Measurements from ENCODE around the gene UBAC2.

UBAC2 gene, protein sequence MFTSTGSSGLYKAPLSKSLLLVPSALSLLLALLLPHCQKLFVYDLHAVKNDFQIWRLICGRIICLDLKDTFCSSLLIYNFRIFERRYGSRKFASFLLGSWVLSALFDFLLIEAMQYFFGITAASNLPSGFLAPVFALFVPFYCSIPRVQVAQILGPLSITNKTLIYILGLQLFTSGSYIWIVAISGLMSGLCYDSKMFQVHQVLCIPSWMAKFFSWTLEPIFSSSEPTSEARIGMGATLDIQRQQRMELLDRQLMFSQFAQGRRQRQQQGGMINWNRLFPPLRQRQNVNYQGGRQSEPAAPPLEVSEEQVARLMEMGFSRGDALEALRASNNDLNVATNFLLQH

DNA sequence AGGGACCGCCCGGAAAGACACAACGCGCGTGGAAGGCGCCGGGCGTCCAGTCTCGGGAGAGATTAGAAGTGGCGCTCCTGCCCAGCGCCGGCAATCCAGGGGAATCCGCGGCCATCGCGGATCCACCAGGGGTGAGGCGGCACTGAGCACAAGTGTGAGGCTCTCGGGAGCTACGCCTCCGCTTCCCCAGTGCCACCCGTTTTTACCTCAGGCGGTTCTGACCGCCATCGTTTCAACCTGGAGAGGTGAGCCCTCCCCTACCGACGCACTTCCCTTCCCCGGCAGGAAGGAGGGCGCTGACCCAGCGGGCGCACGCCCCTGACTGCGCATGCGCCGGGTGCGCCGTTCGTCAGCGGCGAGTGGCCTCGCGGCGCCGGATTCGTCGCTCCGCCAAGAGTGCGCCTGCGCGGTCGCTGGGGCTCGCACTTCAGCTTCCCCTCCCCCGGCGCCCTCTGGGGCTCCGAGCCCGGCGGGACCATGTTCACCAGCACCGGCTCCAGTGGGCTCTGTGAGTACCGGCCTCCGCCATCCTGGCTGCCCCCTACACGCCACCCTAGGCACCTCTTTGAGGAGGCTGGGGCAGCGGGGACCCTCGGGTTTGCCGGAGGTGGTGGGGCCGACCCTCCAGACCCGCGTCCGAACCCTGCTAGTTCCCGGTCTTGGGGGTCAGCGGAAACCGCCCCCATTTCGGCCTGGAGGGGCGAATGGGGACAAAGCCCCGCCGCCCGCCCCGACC is at the start of gene UBAC2:
UBAC2 (plus strand) TSS at position 423 of the 736 bp plus-strand sequence; CDS start at position 478, 55 bp downstream.
- DNase-seq: peak; percentile 95

DNA sequence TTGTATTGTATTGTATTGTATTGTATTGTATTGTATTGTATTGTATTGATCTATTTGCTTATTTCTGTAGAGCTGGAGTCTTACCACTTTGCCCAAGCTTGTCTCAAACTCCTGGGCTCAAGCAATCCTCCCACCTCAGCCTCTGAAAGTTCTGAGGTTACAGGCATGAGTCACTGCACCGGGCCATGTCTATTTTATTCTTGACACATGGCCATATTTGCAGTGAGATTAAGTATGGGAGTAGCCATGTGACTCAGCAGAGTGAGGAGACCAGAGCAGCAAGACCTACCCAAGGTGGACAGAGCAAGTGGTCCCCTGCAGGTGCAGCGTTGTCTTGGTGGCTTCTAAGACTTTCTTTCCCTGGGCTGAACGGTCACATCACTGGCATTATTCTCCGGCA is 49.1 kb upstream of the UBAC2 start:
- no peak for DNase-seq

DNA sequence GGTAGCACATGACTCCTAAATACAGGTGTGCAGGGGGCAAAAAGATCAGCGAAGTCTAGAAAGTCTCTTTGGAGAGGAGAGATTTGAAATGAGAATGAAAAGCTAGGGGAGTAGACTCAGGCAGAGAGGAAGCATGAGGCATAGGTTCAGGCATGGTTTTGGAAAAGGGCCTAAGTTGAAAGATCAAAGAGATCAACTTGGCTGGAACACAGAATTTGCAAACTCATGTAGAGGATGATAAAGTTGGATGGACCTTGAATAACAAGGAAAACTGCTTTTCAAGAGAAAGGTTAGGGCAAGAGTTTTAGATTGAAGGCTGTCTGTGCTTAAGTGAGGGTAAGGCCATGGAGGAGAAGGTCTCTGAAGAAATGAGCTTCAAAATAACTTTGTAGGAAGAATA is 47.4 kb upstream of the UBAC2 start:
- no peak for DNase-seq

DNA sequence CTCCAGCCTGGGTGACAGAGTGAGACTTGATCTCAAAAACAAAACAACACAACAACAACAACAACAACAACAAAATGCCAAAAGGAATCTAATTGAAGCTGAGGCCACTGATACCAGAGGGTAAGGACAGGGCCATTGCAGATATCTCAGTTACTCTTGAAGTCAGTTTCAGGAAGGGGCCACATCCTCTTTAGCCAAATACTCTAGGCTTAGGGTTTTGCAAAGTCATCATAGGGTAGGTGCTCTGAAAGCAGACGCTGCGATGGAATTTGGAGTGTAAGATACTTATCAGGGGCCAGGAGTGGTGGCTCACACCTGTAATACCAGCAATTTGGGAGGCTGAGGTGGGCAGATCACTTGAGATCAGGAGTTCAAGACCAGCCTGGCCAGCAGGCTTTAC is 46.6 kb upstream of the UBAC2 start:
- DNase-seq: no peak

DNA sequence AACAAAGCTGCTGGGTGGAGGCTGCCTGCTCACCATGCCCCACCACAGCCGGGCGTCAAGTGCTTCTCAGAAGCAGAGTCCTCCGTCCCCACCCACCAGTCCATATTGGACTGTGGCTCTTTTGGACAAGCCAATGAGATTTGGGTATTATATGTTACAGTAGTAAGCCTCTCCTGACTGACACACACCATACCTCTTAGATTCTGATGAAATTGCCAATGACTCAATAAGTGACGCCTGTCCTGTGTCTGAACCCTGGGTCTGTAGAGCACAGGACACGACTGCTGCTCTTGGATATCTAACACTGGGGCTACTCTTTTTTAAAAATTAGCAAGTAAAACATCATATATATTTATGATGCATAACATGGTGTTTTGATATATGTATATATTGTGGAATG is 44.8 kb upstream of the UBAC2 start:
- DNase-seq: no peak

DNA sequence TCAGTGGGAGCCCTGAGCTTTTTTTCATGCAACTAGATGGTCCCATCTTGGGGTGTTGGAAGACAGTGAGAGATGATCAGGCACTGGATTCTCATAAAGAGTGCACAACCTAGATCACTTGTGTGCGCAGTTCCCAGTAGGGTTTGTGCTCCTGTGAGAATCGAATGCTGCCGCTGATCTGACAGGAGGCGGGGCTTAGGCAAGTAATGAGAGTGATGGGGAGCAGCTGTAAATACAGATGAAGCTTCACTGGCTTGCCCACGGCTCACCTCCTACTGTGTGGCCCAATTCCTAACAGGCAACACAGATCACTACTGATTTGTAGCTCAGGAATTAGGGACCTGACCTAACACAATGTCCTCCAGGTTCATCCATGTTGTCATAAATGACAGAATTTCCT is 43.6 kb upstream of the UBAC2 start:
- no peak for DNase-seq

DNA sequence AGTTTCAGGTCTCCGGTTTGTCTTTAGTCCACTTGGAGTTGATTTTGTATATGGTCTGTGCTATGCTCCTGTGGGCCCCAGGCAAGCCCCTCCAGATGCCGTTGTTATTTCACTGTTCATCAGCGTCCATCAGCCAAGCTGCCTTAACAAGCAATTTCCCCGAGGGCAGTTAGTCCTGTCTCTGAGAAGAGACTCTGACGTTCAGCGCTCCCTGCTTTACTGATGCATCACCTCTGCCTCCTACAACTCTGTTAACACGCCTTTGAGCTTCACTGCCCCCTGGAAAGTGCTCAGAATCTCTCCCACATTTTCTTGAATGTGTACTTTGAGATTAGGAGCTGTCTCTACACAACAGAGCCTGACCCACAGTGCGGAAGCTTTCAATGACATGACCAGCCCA is 41.8 kb upstream of the UBAC2 start:
- DNase-seq: no peak

DNA sequence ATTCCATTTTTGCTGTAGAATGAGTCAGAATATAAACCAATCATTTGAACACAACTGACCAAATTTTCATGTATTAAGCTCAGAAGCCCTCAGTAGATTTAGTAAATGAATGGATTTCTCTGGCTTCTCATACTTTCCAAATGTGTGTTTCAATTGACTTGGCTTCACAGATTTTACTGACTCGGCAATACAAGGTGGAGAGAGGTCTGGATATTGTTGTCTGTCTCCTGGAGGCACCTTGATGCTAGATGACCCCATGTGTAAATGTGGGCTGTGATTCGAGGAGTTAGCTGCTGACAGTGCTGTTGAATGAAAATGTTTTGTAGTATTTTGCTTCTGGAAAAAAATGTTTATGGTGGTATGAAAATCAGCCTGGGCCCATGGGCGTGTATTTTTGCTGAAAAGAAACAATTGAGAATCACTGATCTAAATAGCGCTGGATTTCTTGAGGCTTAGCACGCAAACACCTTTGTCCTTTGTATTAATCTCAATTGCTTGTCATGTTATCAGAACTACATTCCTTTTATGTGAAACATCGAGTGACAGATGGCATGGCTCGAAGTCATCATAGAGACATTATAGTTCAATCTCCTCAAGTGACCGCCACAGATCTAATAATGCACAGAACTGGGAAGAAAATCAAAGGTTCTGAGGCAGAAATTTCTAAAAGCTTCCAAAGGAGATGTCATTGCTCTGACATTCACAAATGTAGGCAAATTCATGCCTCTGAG is 41.2 kb upstream of the UBAC2 start:
- no peak for DNase-seq

DNA sequence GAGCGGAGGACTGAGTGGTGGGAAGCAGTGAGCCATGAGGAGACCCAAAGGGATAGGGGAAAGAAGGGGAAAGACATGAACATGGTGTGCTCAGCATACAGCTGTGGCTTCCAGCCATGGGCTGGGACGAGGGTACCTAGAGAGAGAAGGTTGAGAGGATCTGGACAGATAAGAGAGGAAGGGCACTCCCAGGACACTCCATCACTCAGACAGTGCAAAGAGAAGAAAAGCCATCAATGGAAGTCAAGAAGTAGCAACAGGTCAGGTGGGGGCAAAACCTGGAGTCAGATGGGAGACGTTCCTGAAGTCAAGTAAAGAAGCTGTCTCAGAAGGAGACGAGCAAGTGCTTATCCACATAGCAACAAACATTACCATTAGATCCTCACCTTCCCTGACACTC is 40.2 kb upstream of the UBAC2 start:
- no peak for DNase-seq

DNA sequence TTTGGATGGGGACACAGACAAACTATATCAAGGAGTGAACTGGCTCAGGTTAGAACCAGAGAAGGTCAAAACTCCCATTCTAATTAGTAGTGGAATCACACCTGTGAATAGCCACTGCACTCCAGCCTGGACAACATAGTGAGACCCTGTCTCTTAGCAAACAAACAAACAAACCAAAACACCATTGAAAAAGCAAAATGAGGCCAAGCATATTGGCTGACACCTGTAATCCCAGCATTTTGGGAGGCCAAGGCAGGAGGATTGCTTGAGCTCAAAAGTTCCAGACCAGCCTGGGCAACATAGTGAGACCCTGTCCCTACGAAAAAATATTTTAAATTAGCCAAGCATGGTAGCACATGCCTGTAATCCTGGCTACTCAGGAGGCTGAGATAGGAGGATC is 39.1 kb upstream of the UBAC2 start:
- DNase-seq: no peak

DNA sequence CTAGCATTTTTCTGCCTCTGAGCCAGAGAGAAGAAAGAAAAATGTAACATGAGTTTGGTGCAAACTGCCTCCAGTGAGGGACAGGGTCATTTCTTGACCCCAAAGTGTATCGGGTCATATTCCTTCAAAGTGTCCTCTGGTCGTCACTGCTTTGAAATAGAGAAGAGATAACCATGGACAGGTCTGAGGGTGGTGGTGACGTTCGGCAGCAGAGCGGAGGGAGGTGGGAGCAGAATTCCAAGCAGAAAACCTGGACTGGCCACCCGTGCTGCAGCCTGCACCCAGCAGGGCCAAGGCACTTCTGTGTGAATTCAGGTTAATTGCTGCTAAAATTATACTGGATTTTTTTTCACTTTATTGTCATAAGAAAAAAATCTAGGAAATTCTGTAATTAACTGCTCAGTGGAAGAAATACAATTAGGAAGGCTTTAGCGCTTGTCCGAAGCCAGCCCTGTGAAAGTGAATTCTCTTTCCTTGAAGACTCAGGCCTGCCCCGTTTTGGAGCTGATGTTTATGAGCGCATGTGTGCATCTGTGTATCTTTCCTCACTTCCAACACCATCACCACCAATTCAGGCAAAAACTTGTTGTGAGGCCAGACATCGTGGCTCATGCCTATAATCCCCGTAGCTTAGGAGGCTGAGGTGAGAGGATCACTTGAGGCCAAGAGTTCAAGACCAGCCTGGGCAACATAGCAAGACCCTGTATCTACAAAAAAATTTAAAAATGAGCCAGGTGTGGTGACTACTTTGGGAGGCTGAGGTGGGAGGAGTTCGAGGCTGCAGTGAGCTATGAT is 37.9 kb upstream of the UBAC2 start:
- no peak for DNase-seq

DNA sequence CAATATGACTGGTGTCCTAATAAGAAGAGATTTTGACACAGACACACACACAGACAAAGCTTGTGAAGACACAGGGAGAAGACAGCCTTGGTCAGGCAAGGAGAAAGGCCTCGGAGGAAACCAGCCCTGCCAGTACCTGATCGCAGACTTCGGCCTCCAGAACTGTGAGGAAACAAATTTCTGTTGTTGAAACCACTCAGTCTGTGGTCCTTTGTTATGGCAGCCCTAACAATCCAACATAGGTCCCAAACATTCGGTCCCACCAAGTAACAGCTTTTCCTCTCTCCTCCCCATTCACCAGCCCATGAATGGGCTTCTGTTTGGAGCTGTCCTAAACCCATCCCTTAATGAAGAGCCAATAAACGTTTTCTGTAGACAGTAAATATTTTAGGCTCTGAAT is 36.4 kb upstream of the UBAC2 start:
- no peak for DNase-seq

DNA sequence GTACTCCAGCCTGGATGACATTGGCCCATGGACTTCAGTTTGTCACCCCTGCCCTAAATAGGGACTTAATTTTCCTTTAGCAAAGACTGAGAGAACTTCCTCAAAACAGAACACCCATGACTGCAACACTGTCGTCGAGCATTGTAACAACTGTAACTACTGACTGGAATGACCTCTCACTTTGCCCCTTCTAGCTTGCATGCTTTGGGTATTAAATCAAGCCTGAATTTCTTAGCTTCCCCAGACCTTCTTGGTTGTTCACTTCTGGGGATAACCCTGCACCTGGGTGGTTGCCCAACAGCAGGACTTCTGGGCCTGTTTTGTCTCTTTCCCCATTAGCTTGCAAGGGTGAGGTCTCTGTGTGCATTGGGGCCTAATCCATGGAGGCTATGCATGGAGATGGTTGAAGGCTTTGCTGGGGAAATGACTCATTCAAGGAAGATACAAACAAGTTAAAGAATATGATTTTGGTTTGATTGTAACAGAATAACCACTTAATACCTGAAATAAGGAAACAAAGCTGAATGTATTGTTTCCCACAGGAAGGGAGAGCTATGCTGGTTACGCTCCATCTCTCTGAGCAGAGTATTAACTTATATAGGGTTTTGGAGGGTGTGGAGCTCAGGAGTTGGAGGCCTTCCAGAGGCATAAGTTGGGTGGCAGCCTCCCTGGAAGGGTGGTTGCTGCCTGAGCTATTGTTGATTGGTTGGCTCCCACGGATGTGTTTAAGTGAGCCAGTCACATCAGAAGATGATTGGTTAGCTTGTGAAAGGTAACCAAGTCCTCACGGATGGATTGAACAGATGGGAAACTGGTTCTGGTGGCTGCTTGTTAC is 34.7 kb upstream of the UBAC2 start:
- DNase-seq: no peak

DNA sequence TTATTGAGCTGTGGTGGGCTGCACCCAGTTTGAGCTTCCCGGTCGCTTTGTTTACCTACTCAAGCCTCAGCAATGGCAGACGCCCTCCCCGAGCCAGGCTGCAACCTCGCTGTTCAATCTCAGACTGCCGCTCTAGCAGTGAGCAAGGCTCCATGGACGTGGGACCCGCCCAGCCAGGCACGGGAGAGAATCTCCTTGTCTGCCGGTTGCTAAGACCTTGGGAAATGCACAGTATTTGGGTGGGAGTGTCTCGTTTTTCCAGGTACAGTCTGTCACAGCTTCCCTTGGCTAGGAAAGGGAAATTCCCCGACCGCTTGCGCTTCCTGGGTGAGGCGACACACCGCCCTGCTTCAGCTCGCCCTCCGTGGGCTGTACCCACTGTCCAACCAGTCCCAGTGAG is 27.7 kb upstream of the UBAC2 start:
- DNase-seq: no peak

DNA sequence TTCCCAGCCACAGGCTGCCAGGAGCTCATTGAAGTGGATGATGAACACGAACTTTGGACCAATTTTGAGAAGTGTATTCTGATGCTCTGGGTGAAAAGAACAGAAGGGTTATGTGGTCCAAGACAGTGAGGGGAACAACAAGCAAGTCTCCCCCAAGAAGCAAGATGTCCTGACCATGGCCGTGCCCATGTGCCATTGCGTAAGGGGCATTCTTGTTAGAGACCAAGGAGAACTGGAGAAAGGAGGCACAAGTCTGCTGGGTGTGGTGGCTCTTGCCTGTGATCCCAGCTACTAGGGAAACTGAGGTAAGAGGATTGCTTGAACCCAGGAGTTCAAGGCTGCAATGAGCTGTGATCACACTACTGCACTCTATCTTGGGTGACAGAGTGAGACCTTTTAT is 27.0 kb upstream of the UBAC2 start:
- no peak for DNase-seq

DNA sequence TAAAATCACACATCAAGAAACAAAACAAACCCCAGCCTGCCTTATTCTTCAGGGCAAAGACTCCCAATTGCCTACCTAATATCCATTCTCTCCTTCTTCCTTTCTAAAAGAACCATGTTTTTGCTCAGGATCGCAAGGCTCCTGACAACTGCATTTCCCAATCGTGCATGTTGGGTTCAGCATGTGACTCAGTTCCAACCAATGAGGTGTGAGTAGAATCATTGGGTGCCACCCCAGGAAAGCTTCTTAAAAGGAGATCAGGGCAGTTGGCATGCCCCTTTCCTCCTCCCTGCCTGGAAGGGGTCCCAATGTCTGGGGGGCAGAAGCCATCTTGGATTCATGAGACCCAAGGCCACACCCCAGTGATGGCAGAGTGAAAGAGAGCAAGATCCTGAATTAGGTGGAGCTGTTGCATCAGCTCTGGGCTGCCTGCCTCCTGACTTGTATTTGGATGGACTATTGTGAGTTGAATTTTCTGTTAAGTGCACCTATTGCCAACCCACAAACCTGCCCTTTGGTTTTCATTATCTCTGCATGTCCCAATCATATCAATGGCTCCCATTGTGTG is 26.0 kb upstream of the UBAC2 start:
- DNase-seq: no peak

DNA sequence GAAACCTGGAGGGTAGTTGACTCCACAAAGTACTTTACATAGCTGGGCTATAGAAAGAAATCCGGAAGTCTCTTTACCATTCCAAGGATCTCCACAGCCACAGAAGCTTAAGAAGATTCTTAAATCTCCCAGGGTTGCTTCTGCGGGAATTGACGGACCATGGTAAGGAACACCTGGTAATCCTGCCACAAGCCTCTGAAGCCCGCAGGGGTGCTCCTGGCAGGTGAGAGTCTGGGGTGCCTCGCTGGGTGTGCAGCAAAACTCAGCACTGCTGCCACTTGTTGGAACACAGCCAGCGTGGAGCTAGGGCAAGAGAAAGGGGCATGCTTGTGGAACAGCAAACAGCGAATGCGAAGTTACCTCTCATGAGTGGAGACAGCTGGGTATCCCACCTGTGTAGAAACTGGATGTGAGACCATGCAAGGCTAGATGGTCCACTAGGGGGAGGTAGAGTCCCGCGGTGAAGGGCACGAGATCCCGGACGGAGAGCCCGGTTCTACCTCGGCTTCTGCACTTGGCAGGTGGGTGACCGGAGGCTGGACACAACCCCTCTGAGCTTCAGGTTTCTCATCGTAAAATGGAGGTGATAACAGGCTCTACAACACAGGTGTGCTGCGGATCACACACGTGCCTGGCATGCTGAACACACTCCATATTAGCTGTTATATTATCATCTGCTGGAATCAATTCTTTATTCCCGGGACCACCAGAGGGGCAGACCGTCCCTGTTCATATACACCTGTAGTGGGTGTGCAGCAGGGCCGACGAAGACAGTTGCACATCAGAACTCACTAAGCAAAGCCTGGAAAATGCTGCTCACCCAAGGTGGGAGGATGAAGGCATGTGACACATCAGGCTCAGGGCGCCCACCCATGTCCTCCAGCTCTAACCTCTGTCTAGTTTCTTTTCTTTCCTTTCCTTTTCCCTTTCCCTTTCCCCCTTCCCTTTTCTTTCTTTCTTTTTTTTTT is 24.1 kb upstream of the UBAC2 start:
- DNase-seq: peak; percentile 80

DNA sequence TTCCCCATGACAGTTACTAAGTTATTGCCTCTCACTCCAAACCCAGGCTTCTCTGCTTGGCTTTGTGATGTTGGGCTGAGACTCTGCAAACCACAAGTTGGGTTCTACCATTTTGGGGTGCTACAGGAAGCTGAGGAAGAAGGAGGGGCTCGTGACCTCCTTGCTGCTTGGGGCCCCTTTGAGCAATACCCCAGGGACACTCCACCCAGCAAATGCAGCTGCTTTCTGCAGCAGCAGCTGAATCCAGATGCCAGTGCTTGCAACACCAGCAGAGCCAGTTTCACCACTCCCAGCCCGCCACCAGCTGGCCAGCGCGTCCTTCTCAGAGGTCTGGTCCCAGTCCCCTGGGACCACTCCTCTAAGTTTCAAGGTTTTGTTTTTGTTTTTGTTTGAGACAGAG is 22.0 kb upstream of the UBAC2 start:
- DNase-seq: no peak

DNA sequence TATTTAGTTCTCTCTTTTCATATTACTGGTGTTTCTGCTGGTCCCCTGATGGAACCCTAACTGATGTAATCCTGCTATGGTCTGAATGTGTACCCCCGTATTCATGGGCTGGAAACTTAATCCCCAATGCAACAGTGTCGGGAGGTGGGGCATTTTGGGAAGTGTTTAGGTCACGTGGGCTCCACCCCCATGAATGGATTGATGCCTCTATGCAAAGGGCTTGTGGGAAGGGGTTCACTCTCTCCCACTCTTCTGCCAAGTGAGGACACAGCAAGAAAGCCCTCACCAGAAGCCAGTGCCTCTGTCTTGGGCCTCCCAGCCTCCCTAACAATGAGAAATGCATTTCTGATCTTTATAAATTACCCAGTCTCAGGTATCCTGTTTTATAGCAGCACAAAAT is 21.2 kb upstream of the UBAC2 start:
- DNase-seq: no peak

DNA sequence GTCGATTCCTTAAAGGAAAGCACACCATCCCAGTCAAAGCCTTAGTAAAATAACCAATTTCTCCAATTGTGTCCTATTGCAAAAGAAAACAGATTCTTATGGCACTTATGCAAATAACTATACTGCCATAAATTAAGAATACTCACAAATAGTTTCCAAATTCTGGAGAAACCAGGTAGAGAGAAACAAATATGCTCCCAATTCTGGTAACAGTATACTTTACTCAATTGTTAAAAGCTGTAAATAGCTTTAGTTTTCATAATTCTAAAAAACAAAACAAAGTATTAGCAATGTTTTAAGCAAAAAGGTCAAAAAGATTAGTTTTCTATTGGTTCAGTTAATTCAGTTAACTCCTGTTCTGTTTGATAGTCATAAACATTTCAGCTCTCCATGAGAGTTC is 18.2 kb upstream of the UBAC2 start:
- no peak for DNase-seq

DNA sequence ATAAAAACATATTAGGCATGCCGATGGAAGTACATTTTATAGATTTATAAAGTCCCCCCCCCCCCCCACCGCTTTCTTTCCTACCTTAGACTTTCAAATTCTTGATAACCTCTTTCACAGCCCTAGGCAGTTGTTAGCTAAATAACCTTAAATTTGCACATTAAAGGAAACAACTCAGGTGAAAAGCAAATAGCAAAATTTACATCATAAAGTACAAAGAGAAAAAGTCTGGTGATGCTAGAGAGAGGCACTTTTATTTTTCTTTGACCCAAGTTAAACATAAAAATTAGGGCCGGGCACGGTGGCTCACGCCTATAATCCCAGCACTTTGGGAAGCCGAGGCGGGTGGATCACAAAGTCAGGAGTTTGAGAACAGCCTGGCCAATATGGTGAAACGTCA is 15.0 kb upstream of the UBAC2 start:
- no peak for DNase-seq

All from right forelimb (tissue), 1 donor.